ENCODE results near the gene FOXA2.

DNA sequence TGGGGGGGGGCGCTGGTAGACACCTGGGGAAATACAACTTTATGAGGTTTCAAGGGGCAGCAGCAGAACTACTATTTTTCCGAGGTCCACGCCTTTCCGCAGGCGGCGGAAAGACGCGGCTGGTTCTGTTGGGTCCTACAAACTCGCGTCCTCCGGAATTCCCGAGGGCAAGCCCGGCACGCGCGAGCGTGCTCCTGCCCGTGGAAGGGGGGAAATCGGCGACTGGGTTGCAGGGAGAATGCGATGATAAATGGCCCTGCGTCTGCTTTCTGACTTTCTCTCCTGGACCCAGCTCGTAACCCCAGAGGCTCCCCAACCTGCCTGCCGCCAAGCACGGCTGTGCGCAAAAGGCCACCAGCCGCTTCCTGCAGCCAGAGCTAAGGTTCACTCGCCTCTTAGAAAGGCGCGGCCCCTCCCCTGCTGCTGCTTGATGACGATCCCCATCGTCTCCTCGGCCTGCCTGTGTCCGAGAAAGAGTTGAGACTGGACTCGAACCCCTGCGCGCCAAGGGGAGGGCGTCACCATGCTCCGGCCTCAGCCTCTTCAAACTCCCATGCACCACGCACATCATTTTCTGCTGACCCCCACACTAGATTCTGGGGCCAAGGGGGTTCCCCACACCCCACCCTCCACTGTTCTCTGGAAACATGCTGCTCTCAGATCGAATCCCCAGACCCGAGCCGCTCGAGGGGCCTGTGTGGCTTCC is 6.7 kb downstream of the FOXA2 start:
- TF ChIP-seq, protein P1, sequence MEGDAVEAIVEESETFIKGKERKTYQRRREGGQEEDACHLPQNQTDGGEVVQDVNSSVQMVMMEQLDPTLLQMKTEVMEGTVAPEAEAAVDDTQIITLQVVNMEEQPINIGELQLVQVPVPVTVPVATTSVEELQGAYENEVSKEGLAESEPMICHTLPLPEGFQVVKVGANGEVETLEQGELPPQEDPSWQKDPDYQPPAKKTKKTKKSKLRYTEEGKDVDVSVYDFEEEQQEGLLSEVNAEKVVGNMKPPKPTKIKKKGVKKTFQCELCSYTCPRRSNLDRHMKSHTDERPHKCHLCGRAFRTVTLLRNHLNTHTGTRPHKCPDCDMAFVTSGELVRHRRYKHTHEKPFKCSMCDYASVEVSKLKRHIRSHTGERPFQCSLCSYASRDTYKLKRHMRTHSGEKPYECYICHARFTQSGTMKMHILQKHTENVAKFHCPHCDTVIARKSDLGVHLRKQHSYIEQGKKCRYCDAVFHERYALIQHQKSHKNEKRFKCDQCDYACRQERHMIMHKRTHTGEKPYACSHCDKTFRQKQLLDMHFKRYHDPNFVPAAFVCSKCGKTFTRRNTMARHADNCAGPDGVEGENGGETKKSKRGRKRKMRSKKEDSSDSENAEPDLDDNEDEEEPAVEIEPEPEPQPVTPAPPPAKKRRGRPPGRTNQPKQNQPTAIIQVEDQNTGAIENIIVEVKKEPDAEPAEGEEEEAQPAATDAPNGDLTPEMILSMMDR (IDR thresholded peaks at IDR 0.05 in 8 of 11, conservative IDR thresholded peaks at IDR 0.05 in 3 of 11): no peak
- TF ChIP-seq POLR2AphosphoS5 (IDR thresholded peaks at IDR 0.05): no peak
- no peak for TF ChIP-seq POLR2A (IDR thresholded peaks at IDR 0.05)

Measured in spleen (tissue), 7 donors.